Fibroblast of lung (primary cell): ENCODE measurements around the gene THSD7B. TPM values are rescaled to one million over a fixed set of nuclear protein-coding genes. Genes with fewer than 3 reads are reported as not detected.

Experiments used
- DNase-seq, 2 donors: peaks; one replicate each; pipeline versions ENCODE4 v3.0.0 to v3.0.0-alpha.2; 2010; ENCODE audit warnings: low read depth in 2 of 2
- H2AFZ ChIP-seq: 2 replicates; pipeline ENCODE4 v1.5.1; 2012; ENCODE audit warnings: low read length, control low read depth, inconsistent platforms
- H3K27ac ChIP-seq: 2 replicates; pipeline ENCODE4 v1.5.1; 2011; ENCODE audit warnings: low read length, control low read depth; ENCODE audit not compliant: insufficient read depth
- H3K27me3 ChIP-seq: 2 replicates; pipeline ENCODE4 v1.5.1; 2011; ENCODE audit warnings: mild to moderate bottlenecking, low read length; ENCODE audit not compliant: control insufficient read depth, insufficient read depth
- H3K36me3 ChIP-seq: 2 replicates; pipeline ENCODE4 v1.5.1; 2011; ENCODE audit warnings: low read length; ENCODE audit not compliant: control insufficient read depth, insufficient read depth
- H3K4me1 ChIP-seq: 2 replicates; pipeline ENCODE4 v1.5.1; 2011; ENCODE audit warnings: low read length; ENCODE audit not compliant: control insufficient read depth, insufficient read depth; ENCODE audit errors: extremely low read depth
- H3K4me2 ChIP-seq: 2 replicates; pipeline ENCODE4 v1.5.1; 2011; ENCODE audit warnings: low read length, control low read depth; ENCODE audit not compliant: insufficient read depth; ENCODE audit errors: extremely low read depth
- H3K4me3 ChIP-seq, 4 experiments: fragments of 200-600 bp in 1 of 4; sonication (generic) in 1 of 4; replicated peaks in 1 of 4; 2 replicates each; pipeline ENCODE4 v1.5.1; 2011 to 2016; ENCODE audit warnings: low read length in 4 of 4, low read depth in 3 of 4, mild to moderate bottlenecking in 3 of 4, control low read depth in 2 of 4, inconsistent platforms in 1 of 4, mixed read lengths in 1 of 4; ENCODE audit not compliant: insufficient read depth in 1 of 4; ENCODE audit errors: control extremely low read depth in 1 of 4
- H3K79me2 ChIP-seq: 2 replicates; pipeline ENCODE4 v1.5.1; 2012; ENCODE audit warnings: mild to moderate bottlenecking, low read length, inconsistent platforms; ENCODE audit not compliant: control insufficient read depth, insufficient read depth
- H3K9ac ChIP-seq: 2 replicates; pipeline ENCODE4 v1.5.1; 2011; ENCODE audit warnings: mild to moderate bottlenecking, low read length, control low read depth; ENCODE audit not compliant: insufficient read depth
- H3K9me3 ChIP-seq: 2 replicates; pipeline ENCODE4 v1.5.1; 2012; ENCODE audit warnings: low read depth, low read length; ENCODE audit not compliant: control insufficient read depth, insufficient read depth
- H4K20me1 ChIP-seq: 2 replicates; pipeline ENCODE4 v1.5.1; 2011; ENCODE audit warnings: low read length; ENCODE audit not compliant: control insufficient read depth, insufficient read depth; ENCODE audit errors: extremely low read depth
- CTCF ChIP-seq, 2 donors: IDR thresholded peaks in 1 of 2; conservative IDR thresholded peaks in 1 of 2; 1 replicate in 1 of 2; 2 replicates in 1 of 2; pipeline ENCODE4 v1.5.1; 2011 to 2012; ENCODE audit warnings: low read length in 2 of 2, control low read depth in 1 of 2, inconsistent platforms in 1 of 2, low read depth in 1 of 2, mild to moderate bottlenecking in 1 of 2
- EZH2 ChIP-seq: IDR thresholded peaks from 2 replicates; pipeline ENCODE4 v1.5.1; 2012; ENCODE audit warnings: low read length, control low read depth, mild to moderate bottlenecking; ENCODE audit errors: missing control alignments
- polyA plus RNA-seq, 2 donors: library from polyadenylated mRNA; depleted of rRNA in 1 of 2; stranded (reverse) in 1 of 2; unstranded in 1 of 2; fragments of >200 nt; gene quantifications; 2 replicates each; pipeline ENCODE4 v1.2.1, GENCODE V29; 2011 to 2012; ENCODE audit warnings: missing spikeins in 1 of 2
- total RNA-seq: library from RNA; depleted of rRNA; stranded (reverse); fragments of >200 nt; gene quantifications from 2 replicates; pipeline ENCODE4 v1.2.1, GENCODE V29; 2014

The THSD7B gene
- total and polyA plus RNA-seq, 2 donors (not counting 1 experiment from before 2014, with no cell fraction given) = under 0.01 TPM; not detected in 1

DNA sequence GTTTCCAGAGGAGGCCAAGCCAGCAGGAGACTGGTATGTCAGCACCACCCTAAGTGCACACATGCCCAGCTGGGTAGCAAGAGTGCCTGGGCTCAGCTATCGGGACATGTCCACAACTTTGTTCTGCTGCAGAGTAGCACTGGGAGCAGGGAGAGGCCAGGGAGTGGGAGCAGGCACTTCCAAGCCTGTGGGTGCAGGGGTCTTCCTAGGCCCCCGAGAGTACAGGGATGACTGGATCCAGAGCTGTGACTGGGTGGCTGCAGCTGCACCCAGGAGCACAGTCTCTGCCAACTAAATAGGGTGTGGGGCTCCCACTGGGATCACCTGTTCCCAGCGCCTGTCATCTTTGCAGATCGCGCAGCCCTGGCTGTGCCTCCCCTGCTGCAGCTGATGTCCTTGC, 943.0 kb downstream of the THSD7B start:
- Histone ChIP-seq H3K4me3 (no peak overlapping the region), H3K4me1 (no peaks in the 10 kb centered on the region), H4K20me1 (no peaks in the 10 kb centered on the region), H3K9ac (no peak overlapping the region), H2AFZ (no peak overlapping the region), H3K9me3 (no peaks in the 10 kb centered on the region), H3K4me2 (no peak overlapping the region), H3K36me3 (no peaks in the 10 kb centered on the region), H3K27ac (no peak overlapping the region), H3K27me3 (no peaks in the 10 kb centered on the region), H3K79me2 (no peaks in the 10 kb centered on the region)
- DNase-seq = no peak
- no peak for TF ChIP-seq EZH2
- TF ChIP-seq CTCF (conservative IDR thresholded peaks at IDR 0.05 in 1 of 2, IDR thresholded peaks at IDR 0.05 in 1 of 2; ENCODE audit: low read depth in 1 of 2, low read length in 2 of 2) = no peak

DNA sequence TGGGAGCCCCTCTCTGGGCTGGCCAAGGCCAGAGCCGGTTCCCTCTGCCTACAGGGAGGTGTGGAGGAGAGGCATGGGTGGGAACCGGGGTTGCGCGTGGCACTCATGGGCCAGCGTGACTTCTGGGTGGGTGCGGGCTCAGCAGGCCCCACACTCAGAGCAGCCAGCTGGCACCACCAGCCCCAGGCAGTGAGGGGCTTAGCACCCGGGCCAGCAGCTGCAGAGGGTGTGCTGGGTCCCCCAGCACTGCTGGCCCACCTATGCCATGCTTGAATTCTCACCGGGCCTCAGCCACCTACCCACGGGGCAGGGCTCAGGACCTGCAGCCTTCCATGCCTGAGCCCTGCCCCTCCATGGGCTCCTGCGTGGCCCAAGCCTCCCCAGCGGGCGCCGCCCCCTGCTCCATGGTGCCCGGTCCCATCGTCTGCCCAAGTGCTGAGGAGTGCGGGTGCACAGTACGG, 950.4 kb downstream of the THSD7B start:
- H2AFZ ChIP-seq = no peak overlapping the region
- H3K9ac ChIP-seq = no peak overlapping the region
- H3K4me2 ChIP-seq = no peak overlapping the region
- H3K9me3 ChIP-seq = no peaks in the 10 kb centered on the region
- no peaks in the 10 kb centered on the region for H3K79me2 ChIP-seq
- no peak overlapping the region for H3K4me3 ChIP-seq
- no peaks in the 10 kb centered on the region for H3K4me1 ChIP-seq
- H3K36me3 ChIP-seq = no peaks in the 10 kb centered on the region
- H3K27me3 ChIP-seq = no peaks in the 10 kb centered on the region
- no peak for TF ChIP-seq CTCF (conservative IDR thresholded peaks at IDR 0.05 in 1 of 2, IDR thresholded peaks at IDR 0.05 in 1 of 2; ENCODE audit: low read depth in 1 of 2, low read length in 2 of 2)
- no peak for TF ChIP-seq EZH2
- H4K20me1 ChIP-seq = no peaks in the 10 kb centered on the region
- no peak overlapping the region for H3K27ac ChIP-seq
- no peak for DNase-seq

- Histone ChIP-seq H2AFZ (no peak overlapping the region), H3K9ac (no peak overlapping the region), H3K27ac (no peak overlapping the region), H3K4me2 (no peak overlapping the region), H3K4me3 (no peak overlapping the region), H4K20me1 (no peaks in the 10 kb centered on the region), H3K27me3 (no peaks in the 10 kb centered on the region), H3K4me1 (no peaks in the 10 kb centered on the region), H3K9me3 (no peaks in the 10 kb centered on the region), H3K36me3 (no peaks in the 10 kb centered on the region), H3K79me2 (no peaks in the 10 kb centered on the region)
- no peak for DNase-seq
- TF ChIP-seq EZH2 = no peak
- no peak for TF ChIP-seq CTCF (conservative IDR thresholded peaks at IDR 0.05 in 1 of 2, IDR thresholded peaks at IDR 0.05 in 1 of 2; ENCODE audit: low read depth in 1 of 2, low read length in 2 of 2)
These were observed 953.4 kb downstream of the THSD7B start for GRCh38 chr2:137718786-137719185.
